Head of caudate nucleus (tissue), 42 donors: Measurements from ENCODE around the gene KRI1.
A peak's percentile ranks its signal among the peaks of the same experiment; 100 is the strongest.
"Not testable (repeated sequence)": the region's sequence is repeated elsewhere in the genome, so short reads cannot be mapped to it uniquely, and the experiment has no call there.

Experiments
- DNase-seq, 42 donors: peaks; one replicate each; pipeline versions ENCODE4 v3.0.0 to v3.0.0-alpha.2; 2020 to 2021; ENCODE audit warnings: mixed read lengths in 7 of 42
- intact Hi-C: fragments of 100-400 bp; cut with DNase I; formaldehyde crosslinking; loops from one replicate; pipeline ENCODE4 v1.15.0; 2022

Gene KRI1

DNA sequence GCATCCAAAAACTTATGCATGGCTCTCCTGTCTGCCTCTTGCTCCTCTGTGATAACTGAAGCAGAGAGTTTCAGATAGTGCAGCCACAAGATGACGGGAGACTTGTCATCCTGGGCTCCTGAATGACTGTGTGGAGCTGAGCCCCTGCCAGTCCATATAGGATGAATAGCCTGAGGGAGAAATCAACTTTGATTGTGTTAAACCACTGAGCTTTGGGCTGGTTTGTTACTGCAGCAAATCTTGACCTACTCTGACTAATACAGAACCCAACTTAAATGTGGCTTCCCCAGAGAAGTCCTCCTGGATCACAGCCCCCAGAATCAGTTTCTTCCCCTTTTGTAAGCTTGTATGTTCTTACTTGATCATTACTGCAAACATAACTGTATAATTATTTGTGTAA, 33.4 kb downstream of the KRI1 start:
- DNase-seq, result no peak
- intact Hi-C loops, result no loop called here

- intact Hi-C loops, DNase-seq: not testable (repeated sequence)
These were observed 38.9 kb downstream of the KRI1 start for GRCh38 chr19:10526887-10527286.

DNA sequence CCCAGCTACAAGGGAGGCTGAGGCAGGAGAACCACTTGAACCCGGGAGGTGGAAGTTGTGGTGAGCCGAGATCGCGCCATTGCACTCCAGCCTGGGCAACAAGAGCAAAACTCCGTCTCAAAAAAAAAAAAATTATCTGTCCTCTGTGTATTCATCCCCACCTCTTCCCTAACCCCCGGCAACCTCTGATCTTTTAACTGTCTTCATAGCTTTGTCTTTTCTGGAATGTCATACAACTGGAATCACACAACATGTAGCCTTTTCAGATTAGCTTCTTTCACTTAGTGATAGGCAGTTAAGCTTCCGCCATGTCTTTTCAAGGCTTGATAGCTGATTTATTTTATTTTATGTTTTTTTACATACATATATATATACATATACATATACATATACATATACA, 40.2 kb downstream of the KRI1 start:
- intact Hi-C loops, result no loop called here
- DNase-seq, result no peak

DNA sequence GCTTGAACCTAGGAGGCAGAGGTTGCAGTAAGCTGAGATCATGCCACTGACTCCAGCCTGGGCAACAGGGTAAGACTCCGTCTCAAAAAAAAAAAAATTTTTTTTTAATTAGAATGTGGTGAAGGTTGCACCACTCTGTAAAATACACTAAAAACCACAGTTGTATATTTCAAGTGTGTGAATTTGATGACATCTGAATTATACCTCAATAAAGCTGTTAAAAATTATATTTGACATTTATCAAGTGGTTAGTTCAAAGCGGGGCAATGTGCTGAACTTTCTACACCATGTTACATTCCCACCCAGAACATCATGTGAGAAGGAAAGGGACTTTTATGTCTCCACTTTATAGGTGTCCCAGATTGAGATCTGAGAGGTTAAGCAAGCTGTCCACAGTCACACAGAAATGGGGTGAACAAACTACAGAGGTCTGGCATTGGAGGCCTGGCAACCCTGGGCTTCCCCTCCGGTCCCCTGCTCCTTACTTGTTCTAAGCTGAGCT, 42.6 kb downstream of the KRI1 start:
- DNase-seq, result no peak
- intact Hi-C loops, result no loop called here

DNA sequence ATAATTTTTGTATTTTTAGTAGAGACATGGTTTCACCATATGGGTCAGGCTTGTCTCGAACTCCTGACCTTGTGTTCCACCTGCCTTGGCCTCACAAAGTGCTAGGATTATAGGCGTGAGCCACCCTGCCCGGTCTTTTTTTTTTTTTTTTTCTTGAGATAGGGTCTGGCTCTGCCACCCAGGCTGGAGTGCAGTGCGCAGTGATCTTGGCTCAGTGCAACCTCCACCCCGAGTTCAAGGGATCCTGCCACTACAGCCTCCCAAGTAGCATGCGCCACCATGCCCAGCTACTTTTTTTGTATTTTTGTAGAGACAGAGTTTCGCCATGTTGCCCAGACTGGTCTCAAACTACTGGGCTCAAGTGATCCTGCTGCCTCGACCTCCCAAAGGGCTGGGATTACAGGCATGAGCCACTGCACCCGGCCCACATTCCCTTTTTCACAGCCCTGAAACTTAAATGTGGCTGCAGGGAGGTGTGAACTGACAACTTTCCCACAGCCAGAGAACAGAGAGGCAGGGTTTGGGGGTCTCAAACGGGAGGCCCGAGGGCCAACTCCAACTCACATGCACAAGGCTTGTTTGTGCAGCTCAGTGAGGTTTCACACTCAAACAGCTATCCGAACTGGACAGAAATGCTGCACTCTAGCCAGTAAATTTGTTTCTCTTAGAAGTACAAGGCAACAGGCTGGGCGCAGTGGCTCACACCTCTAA, 44.2 kb downstream of the KRI1 start:
- intact Hi-C loops, result no loop called here
- DNase-seq, result no peak

- DNase-seq, result no peak
- intact Hi-C loops, result no loop called here
These were observed 45.0 kb downstream of the KRI1 start for GRCh38 chr19:10520652-10521318.

- intact Hi-C loops, result no loop called here
These were observed 46.4 kb downstream of the KRI1 start for GRCh38 chr19:10519421-10519820.

DNA sequence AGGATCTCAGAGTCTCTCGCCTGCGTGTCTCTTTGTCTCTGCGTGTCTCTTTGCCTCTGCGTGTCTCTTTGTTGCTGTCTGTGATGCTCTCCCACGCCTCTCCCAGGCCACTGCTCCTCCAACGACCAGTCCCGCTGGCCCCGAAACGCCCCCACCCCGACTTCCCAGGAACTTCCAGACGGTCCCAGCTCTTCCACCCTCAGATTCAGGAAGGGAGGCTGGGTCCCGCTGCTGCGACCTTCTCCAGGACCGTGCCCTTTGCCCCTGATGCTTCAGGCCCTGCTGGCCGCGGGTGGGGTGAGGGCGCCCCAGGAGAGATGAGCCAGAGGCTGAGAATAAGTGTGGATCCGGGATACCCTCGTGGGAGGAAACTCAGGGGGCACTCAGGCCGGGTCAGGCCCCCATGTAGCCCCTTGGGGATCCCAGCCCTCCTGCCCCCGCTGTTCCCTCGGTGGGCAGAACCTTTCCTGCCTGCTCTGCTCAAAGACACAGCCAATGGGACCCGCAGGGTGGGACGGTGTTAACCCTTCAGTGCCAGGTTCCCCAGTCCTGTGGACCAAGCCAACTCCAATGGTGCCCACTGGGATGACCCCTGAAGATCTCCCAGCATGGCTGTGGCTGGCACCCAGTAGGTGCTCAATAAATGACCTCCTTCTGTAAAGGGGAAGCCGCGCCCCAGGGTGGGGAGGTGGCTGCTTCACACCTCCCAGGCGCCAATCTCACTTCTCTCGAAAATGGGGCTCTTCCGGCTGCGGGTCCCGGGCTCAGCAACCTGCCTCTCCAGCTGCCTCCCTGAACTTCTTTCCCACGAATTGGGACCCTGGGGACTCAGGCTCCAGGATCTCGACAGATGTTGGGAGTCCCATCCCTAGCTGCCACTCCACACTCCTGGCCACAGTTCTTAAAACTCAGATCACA, 47.1 kb downstream of the KRI1 start:
- intact Hi-C loops, result no loop called here
- DNase-seq, result peak in 21 of 42 donors; percentile 17 to 72 (median 39)

More at GRCh38 chr19:10519421-10519820, 46.4 kb downstream of the KRI1 start:
- DNase-seq, result no peak

GRCh38 chr19:10517760-10518443, 47.9 kb downstream of the KRI1 start:
- intact Hi-C loops, result no loop called here
- DNase-seq, result peak in 41 of 42 donors; percentile 31 to 85 (median 64)

GRCh38 chr19:10517361-10517759, 48.5 kb downstream of the KRI1 start, which contains the start of gene S1PR5:
Gene S1PR5 (minus strand): TSS chr19:10517447. CDS start chr19:10515011, 2,436 bp downstream.
- peak; percentile 75 to 96 (median 90) for DNase-seq
- intact Hi-C loops, result no loop called here

DNA sequence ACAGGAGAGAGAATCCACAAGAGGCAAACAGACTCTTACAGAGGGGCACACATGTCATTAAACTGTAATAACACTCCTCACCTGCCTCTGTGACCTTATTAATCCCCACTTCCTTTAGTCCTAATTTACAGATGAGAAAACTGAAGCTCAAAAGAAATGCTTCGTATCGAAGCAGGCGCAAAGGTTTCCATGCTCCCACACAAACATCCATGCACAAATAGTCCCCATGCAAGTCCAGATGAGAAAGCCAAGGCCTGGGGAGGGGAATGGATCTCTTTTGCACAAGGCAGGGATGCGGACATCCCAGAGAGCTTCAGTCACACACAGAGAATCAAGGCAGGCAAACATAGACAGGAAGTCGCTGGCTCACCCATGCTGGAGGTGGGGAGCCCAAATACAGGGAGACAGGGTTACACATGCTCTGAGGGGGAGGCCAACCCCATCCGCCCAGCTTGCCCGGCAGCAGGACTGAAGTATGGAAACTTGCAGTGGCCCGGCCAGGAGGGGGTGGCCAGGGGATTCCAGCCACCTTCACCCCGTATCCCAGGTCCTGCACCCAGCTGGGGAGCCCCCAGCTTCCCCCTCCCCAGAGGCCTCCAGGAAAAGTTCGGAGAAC, 49.0 kb downstream of the KRI1 start:
- DNase-seq, result peak in 8 of 42 donors; percentile 12 to 65 (median 36)

GRCh38 chr19:10516064-10516385, 49.8 kb downstream of the KRI1 start:
- intact Hi-C loops, result no loop called here
- DNase-seq, result peak in 1 of 42 donors; percentile 51

More for the DNA sequence above, 49.0 kb downstream of the KRI1 start:
- intact Hi-C loops, result no loop called here

DNA sequence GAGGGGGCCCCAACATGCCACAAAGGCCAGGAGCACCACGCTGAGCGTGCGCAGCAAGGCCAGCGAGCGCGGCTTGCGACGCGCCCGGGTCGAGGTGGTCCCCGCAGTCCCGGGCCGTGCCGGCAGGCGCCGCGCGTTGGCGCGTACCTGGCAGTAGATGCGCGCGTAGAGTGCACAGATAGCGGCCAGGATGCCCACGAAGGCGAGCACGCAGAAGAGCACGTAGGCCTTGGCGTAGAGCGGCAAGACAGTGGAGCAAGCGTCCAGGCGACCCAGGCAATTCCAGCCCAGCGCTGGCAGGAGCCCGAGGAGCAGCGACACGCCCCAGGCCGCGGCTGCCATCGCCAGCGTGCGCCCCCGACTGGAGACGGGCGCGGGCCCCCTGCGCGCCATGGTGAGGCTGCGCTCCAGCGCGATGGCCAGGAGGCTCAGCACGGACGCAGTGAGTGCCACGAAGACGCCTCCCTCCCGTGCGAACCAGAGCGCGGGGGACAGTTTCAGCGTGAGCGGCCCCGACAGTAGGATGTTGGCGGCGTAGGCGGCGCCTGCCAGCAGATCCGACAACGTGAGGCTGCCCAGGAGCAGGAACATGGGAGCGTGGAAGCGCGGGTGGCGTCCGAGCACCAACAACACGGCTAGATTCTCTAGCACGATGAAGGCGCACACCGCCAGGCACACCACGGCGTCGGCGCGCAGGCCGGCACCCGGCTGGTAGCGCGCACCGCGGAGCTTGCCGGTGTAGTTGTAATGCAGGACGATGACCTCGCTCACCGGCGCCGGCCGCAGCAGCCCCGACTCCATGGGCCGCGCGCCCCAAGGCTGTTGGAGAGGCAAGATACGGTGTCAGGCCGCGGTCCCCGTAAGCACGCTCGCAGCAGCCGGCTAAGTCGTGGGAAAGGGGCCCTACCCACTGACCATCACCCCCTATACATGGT, 51.3 kb downstream of the KRI1 start:
- intact Hi-C loops, result no loop called here
- DNase-seq, result peak in 9 of 42 donors; percentile 9 to 63 (median 45)

- intact Hi-C loops, result no loop called here
These were observed 52.6 kb downstream of the KRI1 start for GRCh38 chr19:10513223-10513622.

DNA sequence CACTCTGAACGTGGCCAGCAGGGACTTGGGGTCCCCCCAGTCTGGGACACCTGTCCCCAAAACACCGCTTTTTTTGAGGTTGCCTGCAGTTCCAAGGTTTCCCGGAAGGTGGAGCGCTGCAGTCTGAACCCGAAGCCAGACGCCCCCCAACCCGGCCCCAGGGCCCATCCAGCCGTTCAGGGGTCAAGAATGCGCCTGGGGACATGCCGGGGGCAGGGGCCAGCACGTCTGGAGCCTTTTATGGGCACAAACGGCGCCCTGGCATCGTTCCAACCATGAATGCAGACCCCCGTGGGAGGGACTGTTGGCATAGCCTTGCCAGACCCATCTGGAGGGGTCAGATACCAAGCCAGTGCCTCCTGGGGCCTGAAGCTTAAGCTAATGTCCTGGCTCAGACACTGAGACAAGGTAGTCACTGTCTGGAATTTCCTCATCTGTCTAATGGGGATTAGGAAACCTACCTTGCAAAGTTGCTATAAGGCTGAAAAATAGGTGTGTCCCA, 55.5 kb downstream of the KRI1 start:
- intact Hi-C loops, result no loop called here
- peak in 13 of 42 donors; percentile 10 to 69 (median 52) for DNase-seq

More at GRCh38 chr19:10513223-10513622, 52.6 kb downstream of the KRI1 start:
- no peak for DNase-seq

GRCh38 chr19:10508707-10509106, 57.1 kb downstream of the KRI1 start:
- intact Hi-C loops, result no loop called here
- no peak for DNase-seq

GRCh38 chr19:10508036-10508435, 57.8 kb downstream of the KRI1 start:
- intact Hi-C loops, result no loop called here

More at GRCh38 chr19:10508036-10508435, 57.8 kb downstream of the KRI1 start:
- DNase-seq, result no peak
